GM12878 (cell line): Measurements from ENCODE around the gene ABCA13.

Experiments used
- CBX5 ChIP-seq: sonication (generic); IDR thresholded peaks from 2 replicates; pipeline ENCODE4 v1.6.1; 2016; ENCODE audit warnings: low read depth, moderate library complexity, mild to moderate bottlenecking, inconsistent platforms
- CHD2 ChIP-seq: IDR thresholded peaks from 2 replicates; pipeline ENCODE4 v1.6.1; 2011; ENCODE audit warnings: low read depth, low read length, improper control_type of control experiment, borderline replicate concordance
- EGR1 ChIP-seq, 2 experiments: IDR thresholded peaks; 1 replicate in 1 of 2; 2 replicates in 1 of 2; pipeline ENCODE4 v1.6.1; 2011 to 2012; ENCODE audit warnings: low read depth in 2 of 2, low read length in 2 of 2, borderline replicate concordance in 1 of 2, mild to moderate bottlenecking in 1 of 2, moderate library complexity in 1 of 2
- EP300 ChIP-seq, 2 experiments: fragments of 150-350 bp in 1 of 2; IDR thresholded peaks; 2 replicates each; pipeline ENCODE4 v1.6.1; 2011 to 2012; ENCODE audit warnings: low read depth in 2 of 2, low read length in 2 of 2, borderline replicate concordance in 1 of 2, improper control_type of control experiment in 1 of 2, inconsistent platforms in 1 of 2; ENCODE audit not compliant: control insufficient read depth in 1 of 2
- GATAD2B ChIP-seq: fragments of 450-650 bp; conservative IDR thresholded peaks from 2 replicates; pipeline ENCODE4 v1.6.1; 2017; ENCODE audit warnings: low read depth, mild to moderate bottlenecking, moderate library complexity
- JUNB ChIP-seq: IDR thresholded peaks from 2 replicates; pipeline ENCODE4 v1.6.1; 2016; ENCODE audit warnings: antibody characterized with exemption, mild to moderate bottlenecking
- NKRF ChIP-seq: fragments of 450-650 bp; conservative IDR thresholded peaks from 2 replicates; pipeline ENCODE4 v1.6.1; 2017; ENCODE audit warnings: mild to moderate bottlenecking, moderate library complexity
- NR2C2 ChIP-seq: IDR thresholded peaks from 2 replicates; pipeline ENCODE4 v1.6.1; 2011; ENCODE audit warnings: borderline replicate concordance, low read depth; ENCODE audit not compliant: control insufficient read depth, insufficient read length
- PAX5 ChIP-seq: IDR thresholded peaks from 2 replicates; pipeline ENCODE4 v1.6.1; 2011; ENCODE audit warnings: low read depth, low read length, borderline replicate concordance
- POLR2A ChIP-seq: IDR thresholded peaks from 2 replicates; pipeline ENCODE4 v1.6.1; 2011; ENCODE audit warnings: low read depth, mild to moderate bottlenecking, low read length
- SMC3 ChIP-seq: IDR thresholded peaks from 2 replicates; pipeline ENCODE4 v1.6.1; 2011; ENCODE audit warnings: low read length, improper control_type of control experiment, borderline replicate concordance
- TAF1 ChIP-seq: IDR thresholded peaks from 2 replicates; pipeline ENCODE4 v1.6.1; 2011; ENCODE audit warnings: mild to moderate bottlenecking, low read depth, low read length, borderline replicate concordance
- TF ChIP-seq, protein P1 (sequence below), 3 experiments: IDR thresholded peaks in 2 of 3; conservative IDR thresholded peaks in 1 of 3; 2 replicates each; pipeline ENCODE4 v1.5.1; 2011; ENCODE audit warnings: low read depth in 3 of 3, low read length in 3 of 3, mild to moderate bottlenecking in 3 of 3, control low read depth in 2 of 3, moderate library complexity in 2 of 3, inconsistent platforms in 1 of 3, mixed read lengths in 1 of 3; ENCODE audit not compliant: control insufficient read depth in 2 of 3, insufficient read depth in 1 of 3; ENCODE audit errors: extremely low read depth in 1 of 3
- TF ChIP-seq, protein P2 (sequence below): fragments of 450-650 bp; formaldehyde crosslinking; IDR thresholded peaks from 2 replicates; pipeline ENCODE4 v1.4.0; 2022; ENCODE audit warnings: mild to moderate bottlenecking, moderate library complexity

DNA sequence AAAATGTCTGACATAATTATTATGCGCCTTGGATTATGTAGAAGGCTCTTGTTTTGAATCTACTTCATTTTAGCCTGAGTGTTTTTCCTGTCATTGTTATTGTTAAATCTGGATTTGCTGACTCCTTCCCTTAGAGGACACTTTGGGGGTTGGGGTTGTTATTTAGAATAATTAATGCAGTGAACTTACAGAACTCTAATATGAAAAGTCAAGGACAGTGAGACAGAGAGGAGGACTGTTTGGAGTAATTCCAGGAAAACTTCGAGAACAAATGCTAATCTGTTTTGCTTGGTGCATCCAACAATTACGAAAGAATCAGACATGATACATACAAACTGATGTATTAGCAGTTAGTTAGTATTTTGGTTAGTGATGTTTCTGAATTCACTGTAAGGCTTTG lies 146.1 kb downstream of the ABCA13 start:
- TF ChIP-seq, protein P1, sequence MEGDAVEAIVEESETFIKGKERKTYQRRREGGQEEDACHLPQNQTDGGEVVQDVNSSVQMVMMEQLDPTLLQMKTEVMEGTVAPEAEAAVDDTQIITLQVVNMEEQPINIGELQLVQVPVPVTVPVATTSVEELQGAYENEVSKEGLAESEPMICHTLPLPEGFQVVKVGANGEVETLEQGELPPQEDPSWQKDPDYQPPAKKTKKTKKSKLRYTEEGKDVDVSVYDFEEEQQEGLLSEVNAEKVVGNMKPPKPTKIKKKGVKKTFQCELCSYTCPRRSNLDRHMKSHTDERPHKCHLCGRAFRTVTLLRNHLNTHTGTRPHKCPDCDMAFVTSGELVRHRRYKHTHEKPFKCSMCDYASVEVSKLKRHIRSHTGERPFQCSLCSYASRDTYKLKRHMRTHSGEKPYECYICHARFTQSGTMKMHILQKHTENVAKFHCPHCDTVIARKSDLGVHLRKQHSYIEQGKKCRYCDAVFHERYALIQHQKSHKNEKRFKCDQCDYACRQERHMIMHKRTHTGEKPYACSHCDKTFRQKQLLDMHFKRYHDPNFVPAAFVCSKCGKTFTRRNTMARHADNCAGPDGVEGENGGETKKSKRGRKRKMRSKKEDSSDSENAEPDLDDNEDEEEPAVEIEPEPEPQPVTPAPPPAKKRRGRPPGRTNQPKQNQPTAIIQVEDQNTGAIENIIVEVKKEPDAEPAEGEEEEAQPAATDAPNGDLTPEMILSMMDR (IDR thresholded peaks at IDR 0.05 in 2 of 3, conservative IDR thresholded peaks at IDR 0.05 in 1 of 3; ENCODE audit: control insufficient read depth in 2 of 3, extremely low read depth in 1 of 3, insufficient read depth in 1 of 3, low read depth in 3 of 3, low read length in 3 of 3): no peak
- no peak for TF ChIP-seq PAX5
- TF ChIP-seq TAF1: no peak
- TF ChIP-seq, protein P2, sequence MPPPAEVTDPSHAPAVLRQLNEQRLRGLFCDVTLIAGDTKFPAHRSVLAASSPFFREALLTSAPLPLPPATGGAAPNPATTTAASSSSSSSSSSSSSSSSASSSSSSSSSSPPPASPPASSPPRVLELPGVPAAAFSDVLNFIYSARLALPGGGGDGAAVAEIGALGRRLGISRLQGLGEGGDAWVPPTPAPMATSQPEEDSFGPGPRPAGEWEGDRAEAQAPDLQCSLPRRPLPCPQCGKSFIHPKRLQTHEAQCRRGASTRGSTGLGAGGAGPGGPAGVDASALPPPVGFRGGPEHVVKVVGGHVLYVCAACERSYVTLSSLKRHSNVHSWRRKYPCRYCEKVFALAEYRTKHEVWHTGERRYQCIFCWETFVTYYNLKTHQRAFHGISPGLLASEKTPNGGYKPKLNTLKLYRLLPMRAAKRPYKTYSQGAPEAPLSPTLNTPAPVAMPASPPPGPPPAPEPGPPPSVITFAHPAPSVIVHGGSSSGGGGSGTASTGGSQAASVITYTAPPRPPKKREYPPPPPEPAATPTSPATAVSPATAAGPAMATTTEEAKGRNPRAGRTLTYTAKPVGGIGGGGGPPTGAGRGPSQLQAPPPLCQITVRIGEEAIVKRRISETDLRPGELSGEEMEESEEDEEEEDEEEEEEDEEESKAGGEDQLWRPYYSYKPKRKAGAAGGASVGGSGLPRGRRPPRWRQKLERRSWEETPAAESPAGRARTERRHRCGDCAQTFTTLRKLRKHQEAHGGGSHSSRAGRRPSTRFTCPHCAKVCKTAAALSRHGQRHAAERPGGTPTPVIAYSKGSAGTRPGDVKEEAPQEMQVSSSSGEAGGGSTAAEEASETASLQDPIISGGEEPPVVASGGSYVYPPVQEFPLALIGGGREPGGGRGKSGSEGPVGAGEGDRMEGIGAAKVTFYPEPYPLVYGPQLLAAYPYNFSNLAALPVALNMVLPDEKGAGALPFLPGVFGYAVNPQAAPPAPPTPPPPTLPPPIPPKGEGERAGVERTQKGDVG (CRISPR knock-in tag): no peak
- TF ChIP-seq POLR2A: no peak
- no peak for TF ChIP-seq NKRF
- TF ChIP-seq GATAD2B: no peak
- no peak for TF ChIP-seq JUNB
- no peak for TF ChIP-seq NR2C2
- TF ChIP-seq CHD2: no peak
- no peak for TF ChIP-seq EGR1 (IDR thresholded peaks at IDR 0.05; ENCODE audit: borderline replicate concordance in 1 of 2, low read depth in 2 of 2, low read length in 2 of 2)
- no peak for TF ChIP-seq SMC3
- no peak for TF ChIP-seq EP300 (IDR thresholded peaks at IDR 0.05; ENCODE audit: borderline replicate concordance in 1 of 2, control insufficient read depth in 1 of 2, low read depth in 2 of 2, low read length in 2 of 2)
- no peak for TF ChIP-seq CBX5
